Epithelial cell of proximal tubule (primary cell): ENCODE data around the gene ATP8B4. TPM values are rescaled to one million over a fixed set of nuclear protein-coding genes. Genes with fewer than 3 reads are reported as not detected.

ENCODE experiments used
- DNase-seq: peaks from one replicate; pipeline ENCODE4 v3.0.0-alpha.2; 2011; ENCODE audit warnings: low read depth
- H3K4me3 ChIP-seq: 2 replicates; pipeline ENCODE4 v1.5.1; 2011; ENCODE audit warnings: low read depth, mild to moderate bottlenecking, low read length
- CTCF ChIP-seq: conservative IDR thresholded peaks from 2 replicates; pipeline ENCODE4 v1.5.1; 2012; ENCODE audit warnings: low read depth, mild to moderate bottlenecking, low read length
- total RNA-seq: library from RNA; depleted of rRNA; stranded (reverse); fragments of >200 nt; gene quantifications from 2 replicates; pipeline ENCODE4 v1.2.3, GENCODE V29; 2015

Gene ATP8B4
- total RNA-seq, 1 donor from 2014 or later = not detected

DNA sequence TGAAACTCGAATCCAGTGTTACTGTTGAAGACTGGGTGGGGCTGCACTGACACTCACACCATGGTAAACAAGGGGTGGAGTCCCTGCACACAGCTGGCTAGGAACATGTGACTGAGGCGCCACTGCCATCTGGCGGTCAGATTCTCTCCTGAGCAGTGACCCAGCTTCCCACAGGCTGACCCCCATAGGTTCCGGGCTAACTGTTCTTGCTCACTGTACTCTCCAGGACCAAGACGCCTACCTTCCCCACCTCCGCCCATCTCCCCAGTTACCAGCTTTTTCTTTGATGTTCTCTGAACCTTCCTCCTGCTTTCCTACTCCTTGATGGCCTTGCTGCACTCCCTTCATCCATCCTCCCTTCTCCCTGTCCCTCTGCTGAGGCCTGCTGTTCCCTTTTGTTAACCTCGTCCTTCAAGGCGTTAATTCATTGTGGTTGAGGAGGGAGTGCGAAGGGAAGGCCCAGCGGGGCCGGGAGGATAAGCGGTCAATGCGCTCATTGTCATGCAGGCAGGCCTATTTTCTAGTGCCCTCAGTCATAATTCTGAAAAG lies 115.2 kb downstream of the ATP8B4 start:
- TF ChIP-seq CTCF = peak; percentile 77
- DNase-seq = no peak

GRCh38 chr15:49991587-49991986 lies 127.4 kb downstream of the ATP8B4 start:
- DNase-seq = no peak
- TF ChIP-seq CTCF = no peak
- no peak overlapping the region for H3K4me3 ChIP-seq

More for the DNA sequence above, 115.2 kb downstream of the ATP8B4 start:
- H3K4me3 ChIP-seq = no peak overlapping the region

- H3K4me3 ChIP-seq = no peak overlapping the region
- DNase-seq = no peak
- no peak for TF ChIP-seq CTCF
Observed at GRCh38 chr15:49990835-49991545, 128.0 kb downstream of the ATP8B4 start.

DNA sequence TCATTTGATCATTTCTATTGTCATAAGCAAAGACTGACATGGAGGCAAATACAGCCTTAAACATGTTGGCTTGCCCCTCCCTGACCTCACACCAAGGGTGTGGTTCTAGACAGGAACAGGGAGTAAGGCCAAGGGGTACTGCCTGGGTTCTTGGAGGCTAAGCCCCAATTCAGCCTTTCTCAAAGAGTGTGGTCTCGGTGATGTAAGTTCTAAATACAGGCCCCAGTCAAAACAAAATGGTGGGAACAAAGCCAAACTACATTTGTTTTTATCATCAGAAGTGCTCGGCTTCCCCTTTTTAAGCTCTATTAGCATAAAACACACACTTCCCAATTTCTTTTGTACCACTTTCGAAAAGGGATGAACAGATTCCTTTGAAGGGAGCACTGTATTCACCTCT lies 129.5 kb downstream of the ATP8B4 start:
- no peak overlapping the region for H3K4me3 ChIP-seq
- DNase-seq = no peak
- no peak for TF ChIP-seq CTCF

- no peak overlapping the region for H3K4me3 ChIP-seq
- TF ChIP-seq CTCF = no peak
- DNase-seq = no peak
Observed at GRCh38 chr15:49988766-49989165, 130.3 kb downstream of the ATP8B4 start.

GRCh38 chr15:49987896-49988295 lies 131.1 kb downstream of the ATP8B4 start:
- no peak for DNase-seq
- no peak for TF ChIP-seq CTCF
- H3K4me3 ChIP-seq = no peak overlapping the region
